ENCODE data around the gene INPP5A. TPM values are rescaled to one million over a fixed set of nuclear protein-coding genes. Genes with fewer than 3 reads are reported as not detected.

The INPP5A gene
- total and polyA plus RNA-seq, 10 of the 15 experiments (the other 5 are each of a cell fraction or from before 2014, with no cell fraction given) = 0.52 to 15.0 (median 6.3) TPM

DNA sequence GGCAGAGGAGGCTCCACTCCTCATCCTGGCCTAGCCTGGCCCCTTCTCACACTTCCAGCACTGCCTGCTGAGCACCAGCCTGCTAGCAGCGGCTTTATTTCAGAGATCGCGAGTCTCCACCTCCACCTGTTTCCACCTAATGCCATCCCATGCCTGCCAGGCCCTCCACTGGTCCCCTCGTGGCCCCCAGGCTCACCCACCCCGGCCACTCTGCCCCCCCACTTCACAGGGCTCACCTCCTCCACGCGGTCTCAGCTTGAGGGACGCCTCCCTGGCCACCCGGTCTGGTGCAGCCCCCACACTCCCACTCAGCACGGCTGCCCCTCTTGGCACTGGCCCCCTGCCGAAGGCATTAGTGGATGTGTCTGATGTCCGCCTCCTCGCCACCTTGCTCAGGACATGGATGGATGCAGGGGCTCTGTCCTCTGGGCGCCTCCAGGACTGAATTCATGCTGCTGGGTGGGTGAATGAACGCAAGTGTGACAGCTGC is 252.1 kb downstream of the INPP5A start:
- no TSS peak for BruUV-seq (replicated peaks)
- Histone ChIP-seq H4K20me1 (ENCODE audit: control insufficient read depth, insufficient read depth) (no peaks in the 10 kb centered on the region), H3K27ac (ENCODE audit: control insufficient read depth, insufficient read depth) (no peak overlapping the region), H3K9me3 (replicated peaks; ENCODE audit: control insufficient read depth, insufficient read depth, low read length) (no peaks in the 10 kb centered on the region; the same call in 2 of the 3 replicates), H3K4me2 (ENCODE audit: control insufficient read depth, insufficient read depth) (no peak overlapping the region), H3K36me3 (ENCODE audit: control insufficient read depth in 2 of 2, insufficient read depth in 2 of 2, low read length in 1 of 2) (no peaks in the 10 kb centered on the region), H3K27me3 (replicated peaks in 1 of 2; ENCODE audit: control insufficient read depth in 2 of 2, insufficient read depth in 2 of 2, low read length in 1 of 2) (no peaks in the 10 kb centered on the region), H3K9ac (ENCODE audit: control insufficient read depth, insufficient read depth, low read length) (no peak overlapping the region), H3K4me3 (no peak overlapping the region), H2AFZ (ENCODE audit: control insufficient read depth, low read depth, low read length) (no peak overlapping the region), H3K79me2 (ENCODE audit: control insufficient read depth, insufficient read depth, low read length) (no peaks in the 10 kb centered on the region), H3K4me1 (ENCODE audit: control insufficient read depth, insufficient read depth, low read length) (no peaks in the 10 kb centered on the region)
- TF ChIP-seq SIX5 (IDR thresholded peaks at IDR 0.05; ENCODE audit: low read depth, low read length, severe bottlenecking) (no peak), TARDBP (IDR thresholded peaks at IDR 0.05; ENCODE audit: borderline replicate concordance) (no peak), RFX5 (IDR thresholded peaks at IDR 0.05; ENCODE audit: low read depth, low read length) (no peak), HDGF (IDR thresholded peaks at IDR 0.05) (no peak), RELB (IDR thresholded peaks at IDR 0.05; ENCODE audit: low read depth) (no peak), CBFB (IDR thresholded peaks at IDR 0.05; ENCODE audit: low read depth) (no peak), PBX3 (IDR thresholded peaks at IDR 0.05; ENCODE audit: insufficient replicate concordance, low read depth, low read length) (no peak)
- ChIA-PET POLR2A (no interaction called here), SMC1A (ENCODE audit: uncharacterized antibody, unreplicated experiment) (no interaction called here), CTCF (no interaction called here), RAD21 (ENCODE audit: unreplicated experiment) (no interaction called here)
- FAIRE-seq (no peak), DNase-seq (ENCODE audit: low read depth, low spot score) (no peak), ATAC-seq (no peak)
- WGBS (ENCODE audit: insufficient coverage, insufficient replicate concordance, low lambda C conversion rate, missing lambda C conversion rate) = 46% methylated on average over 15 of the region's 15 CpGs
- intact Hi-C loops (cut with micrococcal nuclease; ENCODE audit: unreplicated experiment) = no loop called here
- in situ Hi-C loops (cut with MboI) = no loop called here

All from GM12878 (cell line).